Measurements from ENCODE around the gene IL1RAPL2.

DNA sequence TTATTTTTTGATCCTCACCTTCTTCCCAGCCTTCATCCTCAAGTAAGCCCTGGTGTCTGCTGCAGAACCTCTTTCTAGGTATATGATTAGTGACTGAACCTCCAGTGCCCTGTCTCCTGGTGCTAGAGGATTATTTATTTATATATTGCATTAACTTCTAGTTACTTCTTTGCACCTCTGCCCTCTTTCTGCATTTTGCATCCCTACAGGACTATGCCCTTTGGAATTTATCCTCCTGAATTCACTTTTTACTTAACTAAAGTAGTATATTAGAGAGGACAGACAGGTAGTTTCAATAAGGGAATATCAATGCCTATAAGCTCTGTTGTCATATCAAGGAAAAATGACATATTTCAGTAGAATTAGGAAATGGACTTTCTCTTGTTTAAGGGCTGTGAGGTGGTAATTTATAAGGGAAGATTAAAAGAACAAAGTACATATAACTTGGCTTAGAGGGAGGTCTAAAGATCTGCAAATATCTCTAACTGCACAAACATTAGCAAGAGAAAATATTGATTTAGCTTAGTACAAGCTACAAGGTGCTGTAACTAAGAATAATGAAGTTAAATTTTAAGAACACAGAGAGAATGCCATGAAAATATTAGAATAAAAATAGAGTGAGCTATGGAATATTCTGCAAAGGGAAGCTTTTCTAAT, 472.8 kb downstream of the IL1RAPL2 start:
- TF ChIP-seq, protein P1, sequence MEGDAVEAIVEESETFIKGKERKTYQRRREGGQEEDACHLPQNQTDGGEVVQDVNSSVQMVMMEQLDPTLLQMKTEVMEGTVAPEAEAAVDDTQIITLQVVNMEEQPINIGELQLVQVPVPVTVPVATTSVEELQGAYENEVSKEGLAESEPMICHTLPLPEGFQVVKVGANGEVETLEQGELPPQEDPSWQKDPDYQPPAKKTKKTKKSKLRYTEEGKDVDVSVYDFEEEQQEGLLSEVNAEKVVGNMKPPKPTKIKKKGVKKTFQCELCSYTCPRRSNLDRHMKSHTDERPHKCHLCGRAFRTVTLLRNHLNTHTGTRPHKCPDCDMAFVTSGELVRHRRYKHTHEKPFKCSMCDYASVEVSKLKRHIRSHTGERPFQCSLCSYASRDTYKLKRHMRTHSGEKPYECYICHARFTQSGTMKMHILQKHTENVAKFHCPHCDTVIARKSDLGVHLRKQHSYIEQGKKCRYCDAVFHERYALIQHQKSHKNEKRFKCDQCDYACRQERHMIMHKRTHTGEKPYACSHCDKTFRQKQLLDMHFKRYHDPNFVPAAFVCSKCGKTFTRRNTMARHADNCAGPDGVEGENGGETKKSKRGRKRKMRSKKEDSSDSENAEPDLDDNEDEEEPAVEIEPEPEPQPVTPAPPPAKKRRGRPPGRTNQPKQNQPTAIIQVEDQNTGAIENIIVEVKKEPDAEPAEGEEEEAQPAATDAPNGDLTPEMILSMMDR (IDR thresholded peaks at IDR 0.05; ENCODE audit: low read depth, low read length) = no peak
- TF ChIP-seq, protein P2, sequence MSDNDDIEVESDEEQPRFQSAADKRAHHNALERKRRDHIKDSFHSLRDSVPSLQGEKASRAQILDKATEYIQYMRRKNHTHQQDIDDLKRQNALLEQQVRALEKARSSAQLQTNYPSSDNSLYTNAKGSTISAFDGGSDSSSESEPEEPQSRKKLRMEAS (IDR thresholded peaks at IDR 0.05; ENCODE audit: low read depth, low read length) = no peak
- no peak for TF ChIP-seq POLR2A (IDR thresholded peaks at IDR 0.05; ENCODE audit: extremely low read depth, insufficient read length)

All from NB4 (cell line).